CD4-positive, alpha-beta T cell treated with Interleukin-12 subunit alpha and Interleukin-12 subunit beta, for 1 hour (primary cell): ENCODE results near the gene PPP1R12A.

ENCODE experiments used
- DNase-seq: peaks from one replicate; pipeline ENCODE4 v3.0.0-alpha.2; 2020

Gene PPP1R12A

GRCh38 chr12:79934281-79935020 is 446 bp downstream of the PPP1R12A start:
- peak; percentile 37 for DNase-seq

- peak; percentile 40 for DNase-seq
Observed at GRCh38 chr12:79933532-79934264, 1.2 kb downstream of the PPP1R12A start.

DNA sequence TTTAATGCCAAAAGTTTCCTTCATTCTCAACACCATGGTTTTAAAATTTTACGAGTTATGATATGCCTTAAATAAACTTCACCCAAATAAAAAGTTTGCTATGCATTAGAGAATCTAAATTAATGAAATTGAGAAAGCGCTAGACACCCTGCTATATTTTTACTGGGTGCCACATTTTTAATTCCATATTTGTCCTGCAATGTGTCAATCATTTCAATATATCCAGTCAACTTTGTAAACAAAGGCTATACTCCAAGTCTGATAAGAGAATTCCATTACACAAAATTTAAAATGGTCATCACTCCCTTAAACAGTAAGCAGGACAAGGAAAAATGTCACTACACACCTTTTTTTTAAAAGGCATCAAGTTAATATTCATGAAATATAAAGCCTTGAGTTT is 1.9 kb downstream of the PPP1R12A start:
- no peak for DNase-seq

DNA sequence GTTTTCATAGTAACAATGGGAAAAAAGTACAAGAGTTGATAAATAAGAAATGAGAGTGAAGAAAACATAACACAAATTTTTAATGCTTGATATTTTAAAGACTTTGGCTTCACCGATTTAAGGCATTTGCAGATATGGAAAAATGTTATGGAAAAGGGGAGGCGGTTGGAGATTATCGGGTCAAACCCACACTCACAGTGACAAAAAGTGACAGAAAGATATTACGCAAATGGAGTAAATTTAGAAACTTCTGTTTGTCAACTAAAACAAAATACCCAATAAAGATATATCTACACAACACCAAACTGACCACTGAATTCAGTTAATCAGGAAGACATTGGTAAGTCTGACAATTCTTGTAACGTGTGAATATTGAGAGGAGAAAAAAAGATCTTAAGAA is 2.5 kb downstream of the PPP1R12A start:
- no peak for DNase-seq

DNA sequence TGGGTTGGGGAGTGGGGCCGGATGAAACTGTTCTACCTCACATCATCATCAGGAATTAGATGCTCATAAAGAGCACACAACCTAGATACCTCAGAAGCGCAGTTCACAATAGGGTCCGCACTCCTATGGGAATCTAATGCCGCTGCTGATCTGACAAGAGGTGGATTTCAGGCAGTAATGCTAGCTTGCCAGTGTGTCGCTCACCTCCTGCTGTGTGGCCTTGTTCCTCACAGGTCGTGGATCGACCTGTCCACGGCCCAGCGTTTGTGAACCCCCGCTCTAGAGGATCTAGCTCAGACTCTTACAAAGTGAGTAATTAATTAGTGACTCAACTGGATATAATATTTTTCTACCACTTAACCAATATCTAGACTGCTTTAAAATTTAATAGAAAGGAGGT is 5.8 kb downstream of the PPP1R12A start:
- no peak for DNase-seq

- peak; percentile 72 for DNase-seq
Observed at GRCh38 chr12:79927772-79928474, 7.0 kb downstream of the PPP1R12A start.

DNA sequence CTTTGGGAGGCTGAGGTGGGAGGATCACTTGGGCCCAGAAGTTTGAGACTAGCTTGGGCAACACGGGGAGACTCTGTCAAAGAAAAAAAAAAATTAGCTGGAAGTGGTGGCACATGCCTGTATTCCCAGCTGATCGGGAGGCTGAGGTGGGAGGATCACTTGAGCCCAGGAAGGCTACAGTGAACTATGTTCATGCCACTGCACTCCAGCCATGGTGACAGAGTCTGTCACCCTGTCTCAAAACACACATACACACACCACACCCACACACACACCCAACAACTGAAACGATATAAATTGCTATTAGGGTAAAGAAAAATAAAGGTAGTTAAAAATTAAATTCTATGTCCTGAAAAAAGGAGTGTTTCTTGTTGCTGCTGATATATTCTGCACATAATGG is 7.9 kb downstream of the PPP1R12A start:
- DNase-seq: no peak

DNA sequence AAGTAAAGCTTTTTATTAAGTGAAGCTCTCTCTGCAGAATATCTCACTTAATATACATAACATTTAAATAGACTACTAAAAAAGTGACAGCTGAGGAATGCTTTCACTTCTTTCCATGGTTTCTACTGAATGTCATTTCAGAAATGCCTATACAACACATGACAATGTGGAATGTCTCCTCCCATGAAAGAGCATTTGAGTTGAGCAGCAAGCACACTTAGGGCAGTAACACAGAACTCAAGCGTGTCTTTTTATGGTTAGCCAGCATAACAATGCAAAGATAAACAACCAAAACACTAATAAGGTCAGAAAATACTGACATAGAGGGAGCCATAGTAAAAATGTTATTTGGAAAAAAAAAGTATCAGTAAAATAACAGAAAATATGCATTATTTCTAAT is 9.4 kb downstream of the PPP1R12A start:
- no peak for DNase-seq

GRCh38 chr12:79921786-79922185 is 13.1 kb downstream of the PPP1R12A start:
- DNase-seq: no peak

- no peak for DNase-seq
Observed at GRCh38 chr12:79920421-79921238, 14.3 kb downstream of the PPP1R12A start.

- DNase-seq: no peak
Observed at GRCh38 chr12:79919762-79920161, 15.1 kb downstream of the PPP1R12A start.

GRCh38 chr12:79916826-79917225 is 18.1 kb downstream of the PPP1R12A start:
- no peak for DNase-seq

GRCh38 chr12:79911889-79912656 is 22.8 kb downstream of the PPP1R12A start:
- no peak for DNase-seq

DNA sequence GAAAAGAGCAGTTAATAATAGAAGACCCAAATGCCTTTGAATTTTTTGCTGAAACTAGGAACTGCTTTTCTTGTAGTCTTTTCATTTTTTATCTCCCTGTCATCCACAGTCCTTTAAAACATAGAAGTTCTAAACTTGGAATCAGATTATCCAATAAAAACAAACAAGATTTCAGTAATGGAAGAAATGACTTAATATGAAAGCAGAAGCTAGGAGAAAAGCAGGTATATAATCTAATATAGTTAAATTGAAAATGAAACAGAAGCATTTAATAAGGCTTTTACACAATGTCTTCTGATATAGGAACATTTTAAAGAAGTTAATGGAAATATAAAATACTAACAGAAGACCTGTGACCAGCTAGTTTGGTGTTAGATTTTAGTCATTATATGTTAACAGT is 26.5 kb downstream of the PPP1R12A start:
- no peak for DNase-seq

DNA sequence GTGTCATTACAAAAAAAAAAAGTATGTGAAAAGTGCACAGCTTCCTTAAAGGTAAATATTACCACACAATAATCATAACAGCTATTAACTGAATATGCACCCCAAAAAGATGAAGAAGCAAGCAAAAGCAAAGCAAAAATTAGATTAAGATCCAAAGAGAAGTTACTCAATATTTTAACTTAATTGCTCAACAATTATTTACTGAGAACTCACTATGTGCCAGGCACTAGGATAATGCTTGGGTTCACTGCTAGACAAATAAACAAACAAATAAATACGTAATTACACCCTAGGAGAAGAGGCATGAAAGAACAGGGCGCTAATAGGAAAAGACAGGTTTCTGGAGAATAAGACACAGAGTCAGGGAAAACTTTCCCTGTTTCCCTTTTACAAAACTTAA is 33.4 kb downstream of the PPP1R12A start:
- no peak for DNase-seq

GRCh38 chr12:79900951-79901350 is 33.9 kb downstream of the PPP1R12A start:
- DNase-seq: no peak

DNA sequence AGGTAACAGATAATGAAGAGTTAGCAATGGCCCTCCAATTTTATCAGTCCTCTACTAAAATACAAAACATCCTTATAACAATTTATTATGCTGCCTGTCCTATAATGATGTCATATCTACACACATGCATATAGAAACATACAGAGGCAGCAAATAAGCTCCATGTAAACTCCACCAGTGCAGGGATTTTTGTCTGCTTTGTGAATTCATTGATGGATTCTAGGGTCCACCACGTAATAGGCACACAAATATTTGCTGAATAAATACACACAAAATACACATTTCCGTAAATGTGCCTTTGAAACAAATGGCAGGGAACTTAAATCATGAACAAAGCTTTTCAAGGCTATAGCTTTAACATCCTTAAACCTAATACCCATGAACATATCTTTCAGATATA is 34.7 kb downstream of the PPP1R12A start:
- DNase-seq: no peak

DNA sequence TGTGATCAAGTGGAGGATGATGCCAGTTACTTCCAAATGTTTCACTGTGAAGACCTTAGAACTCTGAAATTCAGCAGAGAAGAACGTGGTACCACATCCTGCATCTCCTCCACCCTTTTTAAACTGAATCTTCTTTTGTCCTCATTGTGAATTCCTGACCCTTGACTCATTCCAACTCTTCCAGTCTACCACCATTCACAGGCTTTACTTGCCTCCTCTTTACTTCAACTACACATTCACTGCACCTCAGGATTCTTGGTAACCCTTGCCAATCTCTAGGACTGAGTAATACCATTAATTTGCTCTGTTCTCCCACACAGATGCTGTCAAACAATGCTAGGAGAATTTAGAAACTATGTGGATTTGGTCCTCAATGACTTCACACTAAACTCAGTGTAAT is 37.3 kb downstream of the PPP1R12A start:
- no peak for DNase-seq

GRCh38 chr12:79895804-79896203 is 39.1 kb downstream of the PPP1R12A start:
- DNase-seq: no peak

GRCh38 chr12:79895071-79895470 is 39.8 kb downstream of the PPP1R12A start:
- DNase-seq: no peak

GRCh38 chr12:79891506-79892162 is 43.3 kb downstream of the PPP1R12A start:
- no peak for DNase-seq

- DNase-seq: no peak
Observed at GRCh38 chr12:79887890-79888289, 47.0 kb downstream of the PPP1R12A start.
